MCF 10A (cell line): ENCODE results near the gene DHX8. TPM values are rescaled to one million over a fixed set of nuclear protein-coding genes. Genes with fewer than 3 reads are reported as not detected.
"Not testable (repeated sequence)": the region's sequence is repeated elsewhere in the genome, so short reads cannot be mapped to it uniquely, and the experiment has no call there.

Experiments used
- BruUV-seq: library from RNA; stranded (reverse); fragments of 400-500 nt; replicated peaks from 2 replicates; lab custom pipeline; 2021; lab: Mats Ljungman, UMichigan
- CTCF ChIA-PET: fragments of 300-600 bp; sonication (Branson Sonifier 250); formaldehyde crosslinking; extraction: SDS; loops from one replicate; lab custom pipeline; 2021; ENCODE audit warnings: antibody characterized with exemption, inconsistent platforms; lab: Yijun Ruan, JAX
- POLR2A ChIA-PET: fragments of 300-600, 350-650 bp; sonication (Branson Sonifier 250); formaldehyde crosslinking; extraction: SDS; loops from one replicate; lab custom pipeline; 2020; ENCODE audit warnings: antibody characterized with exemption, inconsistent platforms; lab: Yijun Ruan, JAX
- DNase-seq: peaks from one replicate; pipeline ENCODE4 v3.0.0-alpha.2; 2018; ENCODE audit not compliant: unreplicated experiment
- H3K27ac Mint-ChIP-seq: one replicate; pipeline ENCODE4 v1.8.0; 2022; ENCODE audit warnings: mild to moderate bottlenecking, low read depth, mixed read lengths; ENCODE audit not compliant: unreplicated experiment
- H3K27me3 Mint-ChIP-seq: one replicate; pipeline ENCODE4 v1.8.0; 2022; ENCODE audit warnings: mixed read lengths; ENCODE audit not compliant: insufficient read depth, unreplicated experiment
- H3K36me3 Mint-ChIP-seq: one replicate; pipeline ENCODE4 v1.8.0; 2022; ENCODE audit warnings: mild to moderate bottlenecking, moderate library complexity, mixed read lengths; ENCODE audit not compliant: insufficient read depth, unreplicated experiment
- H3K4me1 Mint-ChIP-seq: one replicate; pipeline ENCODE4 v1.8.0; 2022; ENCODE audit warnings: mixed read lengths; ENCODE audit not compliant: insufficient read depth, unreplicated experiment
- H3K4me3 Mint-ChIP-seq: one replicate; pipeline ENCODE4 v1.8.0; 2022; ENCODE audit warnings: mild to moderate bottlenecking, moderate library complexity, mixed read lengths; ENCODE audit not compliant: unreplicated experiment
- H3K9me3 Mint-ChIP-seq: one replicate; pipeline ENCODE4 v1.8.0; 2022; ENCODE audit warnings: mixed read lengths; ENCODE audit not compliant: unreplicated experiment
- CTCF ChIP-seq: fragments of 200-600 bp; IDR thresholded peaks from one replicate; pipeline ENCODE4 v1.8.0; 2022; ENCODE audit warnings: antibody characterized with exemption, mild to moderate bottlenecking; ENCODE audit not compliant: unreplicated experiment
- intact Hi-C: fragments of 100-400 bp; cut with micrococcal nuclease; formaldehyde crosslinking; loops from 2 replicates; pipeline ENCODE4 v1.14.1; 2022
- total RNA-seq: library from RNA; stranded (reverse); gene quantifications from 2 replicates; pipeline ENCODE4 v1.2.3, GENCODE V29; 2022

The DHX8 gene
- total RNA-seq, 1 experiment from 2014 or later = 56.9 TPM

- no TSS peak for BruUV-seq
- H3K27ac Mint-ChIP-seq = no peak overlapping the region
- no peaks in the 10 kb centered on the region for H3K9me3 Mint-ChIP-seq
- DNase-seq = no peak
- ChIA-PET POLR2A (interaction anchor here (0.7 to 1.4 kb wide), 2 partner anchors 34 to 493 kb away, joined by 3 read pairs; no protein-coding TSS in a partner anchor), CTCF (interaction anchor here (0.5 to 1.4 kb wide), 2 partner anchors 12 to 29 kb away, joined by 3 read pairs; no protein-coding TSS in a partner anchor)
- H3K4me3 Mint-ChIP-seq = no peak overlapping the region
- peaks cover 55% of the 10 kb centered on the region for H3K36me3 Mint-ChIP-seq
- TF ChIP-seq CTCF = no peak
- intact Hi-C loops = no loop called here
- H3K27me3 Mint-ChIP-seq = no peaks in the 10 kb centered on the region
- H3K4me1 Mint-ChIP-seq = no peaks in the 10 kb centered on the region
Observed at GRCh38 chr17:43490621-43491020, 6.8 kb downstream of the DHX8 start.

GRCh38 chr17:43509440-43509839 lies 25.7 kb downstream of the DHX8 start:
- peaks cover 92% of the 10 kb centered on the region for H3K36me3 Mint-ChIP-seq
- CTCF ChIA-PET, DNase-seq, intact Hi-C loops, H3K9me3 Mint-ChIP-seq, H3K27ac Mint-ChIP-seq, H3K4me1 Mint-ChIP-seq, H3K4me3 Mint-ChIP-seq, H3K27me3 Mint-ChIP-seq, BruUV-seq, POLR2A ChIA-PET: not testable (repeated sequence)

- H3K9me3 Mint-ChIP-seq, H3K4me3 Mint-ChIP-seq, POLR2A ChIA-PET, intact Hi-C loops, H3K4me1 Mint-ChIP-seq, DNase-seq, H3K27me3 Mint-ChIP-seq, H3K27ac Mint-ChIP-seq, BruUV-seq: not testable (repeated sequence)
- H3K36me3 Mint-ChIP-seq = peaks cover 87% of the 10 kb centered on the region
- CTCF ChIA-PET = interaction anchor here (1.0 kb wide), 1 partner anchor 9 kb away, joined by 3 read pairs; no protein-coding TSS in a partner anchor
Observed at GRCh38 chr17:43511199-43511598, 27.4 kb downstream of the DHX8 start.

GRCh38 chr17:43515656-43516055 lies 31.9 kb downstream of the DHX8 start:
- no peak for TF ChIP-seq CTCF
- Mint-ChIP-seq H3K27me3 (no peaks in the 10 kb centered on the region), H3K27ac (no peak overlapping the region), H3K4me3 (no peak overlapping the region), H3K4me1 (no peaks in the 10 kb centered on the region), H3K36me3 (peaks cover 80% of the 10 kb centered on the region), H3K9me3 (no peaks in the 10 kb centered on the region)
- POLR2A ChIA-PET = interaction anchor here (1.2 to 2.1 kb wide), 2 partner anchors 31 to 94 kb away, joined by 3 to 6 read pairs; partner anchors contain the start of gene DHX8
- no TSS peak for BruUV-seq
- no peak for DNase-seq
- CTCF ChIA-PET = interaction anchor here (0.7 to 1.5 kb wide), 2 partner anchors 38 to 158 kb away, joined by 3 to 4 read pairs; no protein-coding TSS in a partner anchor
- intact Hi-C loops = no loop called here

GRCh38 chr17:43517161-43517560 lies 33.4 kb downstream of the DHX8 start:
- CTCF ChIA-PET = interaction anchor here (1.0 to 1.6 kb wide), 2 partner anchors 9 to 60 kb away, joined by 3 to 6 read pairs; no protein-coding TSS in a partner anchor
- H3K9me3 Mint-ChIP-seq = no peaks in the 10 kb centered on the region
- no TSS peak for BruUV-seq
- no peak overlapping the region for H3K27ac Mint-ChIP-seq
- peaks cover 80% of the 10 kb centered on the region for H3K36me3 Mint-ChIP-seq
- intact Hi-C loops = no loop called here
- H3K27me3 Mint-ChIP-seq = no peaks in the 10 kb centered on the region
- no peak for DNase-seq
- no peak overlapping the region for H3K4me3 Mint-ChIP-seq
- POLR2A ChIA-PET = no interaction called here
- TF ChIP-seq CTCF = no peak
- no peaks in the 10 kb centered on the region for H3K4me1 Mint-ChIP-seq
